ENCODE measurements around the gene TSPAN8.
A peak's percentile ranks its signal among the peaks of the same experiment; 100 is the strongest.
"Not testable (repeated sequence)": the region's sequence is repeated elsewhere in the genome, so short reads cannot be mapped to it uniquely, and the experiment has no call there.

The TSPAN8 gene

GRCh38 chr12:71155225-71155624, 2.6 kb downstream of the TSPAN8 start:
- H3K27ac ChIP-seq: peak overlapping the region; percentile 94; the same call in 1 of the 2 replicates
- TF ChIP-seq CTCF (conservative IDR thresholded peaks at IDR 0.05): no peak

GRCh38 chr12:71152851-71153250, 4.9 kb downstream of the TSPAN8 start:
- no peak overlapping the region for H3K27ac ChIP-seq
- no peak for TF ChIP-seq CTCF (conservative IDR thresholded peaks at IDR 0.05)

GRCh38 chr12:71150041-71150440, 7.8 kb downstream of the TSPAN8 start:
- H3K27ac ChIP-seq: not testable (repeated sequence)

GRCh38 chr12:71144682-71145081, 13.1 kb downstream of the TSPAN8 start:
- no peak for TF ChIP-seq CTCF (conservative IDR thresholded peaks at IDR 0.05)
- H3K27ac ChIP-seq: peak overlapping the region; percentile 54

GRCh38 chr12:71142956-71143355, 14.8 kb downstream of the TSPAN8 start:
- no peak overlapping the region for H3K27ac ChIP-seq
- no peak for TF ChIP-seq CTCF (conservative IDR thresholded peaks at IDR 0.05)

GRCh38 chr12:71142016-71142415, 15.8 kb downstream of the TSPAN8 start:
- TF ChIP-seq CTCF (conservative IDR thresholded peaks at IDR 0.05): no peak
- H3K27ac ChIP-seq: no peak overlapping the region

- H3K27ac ChIP-seq: no peak overlapping the region
- TF ChIP-seq CTCF (conservative IDR thresholded peaks at IDR 0.05): no peak
These were observed 16.3 kb downstream of the TSPAN8 start for GRCh38 chr12:71141378-71141926.

GRCh38 chr12:71139153-71139735, 18.6 kb downstream of the TSPAN8 start:
- no peak overlapping the region for H3K27ac ChIP-seq
- no peak for TF ChIP-seq CTCF (conservative IDR thresholded peaks at IDR 0.05)

All from VCaP (cell line).